Cardiac septum (tissue), 1 donor: Measurements from ENCODE around the gene CALML3. TPM values are rescaled to one million over a fixed set of nuclear protein-coding genes. Genes with fewer than 3 reads are reported as not detected.

Experiments
- DNase-seq: peaks from one replicate; pipeline ENCODE4 v3.0.0-alpha.2; 2020; ENCODE audit warnings: low spot score
- intact Hi-C: fragments of 100-400 bp; cut with DNase I; formaldehyde crosslinking; loops from one replicate; pipeline ENCODE4 v1.14.0; 2022
- total RNA-seq: library from RNA; stranded (reverse); fragmentation: NEBNext Ultra II Directional; extraction: Animal tissue kit (Norgen Biotek cat#: 25700); gene quantifications from one replicate; pipeline ENCODE4 v1.2.1, GENCODE V29; 2021
- donor health status: DM: no; HTN: no; CAD: no.

Gene CALML3
- total RNA-seq, 1 donor from 2014 or later, result not detected

DNA sequence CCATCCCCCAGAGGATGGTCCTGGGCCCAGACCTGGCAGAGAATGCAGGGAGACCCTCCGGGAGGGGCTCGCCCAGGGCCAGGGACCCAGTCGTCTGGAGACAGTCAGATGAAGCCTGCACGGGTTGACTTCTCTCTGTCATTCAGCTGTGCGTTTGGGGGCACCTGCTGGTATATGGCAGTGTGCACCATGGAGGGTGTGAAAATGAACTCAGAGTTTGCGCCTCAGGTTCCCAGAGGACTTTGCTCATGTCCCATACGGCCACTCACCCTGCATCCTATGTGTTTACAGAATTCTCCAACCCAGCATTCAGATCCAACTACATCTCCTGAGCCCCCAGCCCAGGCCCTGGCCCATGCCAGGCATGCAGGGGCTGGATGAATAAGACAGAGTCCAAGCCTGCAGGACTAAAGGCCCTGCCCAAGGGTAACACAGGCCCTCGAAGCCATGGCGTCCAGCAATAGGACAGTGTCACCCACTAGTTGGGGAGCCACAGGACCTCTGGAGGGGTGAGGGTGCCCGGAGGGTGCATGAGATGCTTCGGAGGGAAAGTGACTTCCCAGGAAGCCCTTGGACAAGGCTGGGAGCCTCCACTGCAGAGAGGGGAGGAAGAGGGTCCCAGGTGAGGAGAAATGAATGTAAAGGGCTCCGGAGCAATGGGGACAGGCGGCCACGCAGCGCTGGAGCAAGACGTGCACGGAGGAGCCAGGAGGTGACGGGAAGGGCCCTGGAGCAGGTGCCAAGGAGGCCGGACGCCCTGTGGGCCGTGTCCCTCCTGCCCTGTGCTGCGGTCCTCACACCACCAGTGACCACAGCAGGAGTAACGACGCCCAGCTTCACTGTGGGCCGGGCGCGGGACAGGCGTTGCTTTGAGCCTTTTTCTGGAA is 36.3 kb downstream of the CALML3 start:
- DNase-seq, result peak; percentile 62
- intact Hi-C loops, result no loop called here

DNA sequence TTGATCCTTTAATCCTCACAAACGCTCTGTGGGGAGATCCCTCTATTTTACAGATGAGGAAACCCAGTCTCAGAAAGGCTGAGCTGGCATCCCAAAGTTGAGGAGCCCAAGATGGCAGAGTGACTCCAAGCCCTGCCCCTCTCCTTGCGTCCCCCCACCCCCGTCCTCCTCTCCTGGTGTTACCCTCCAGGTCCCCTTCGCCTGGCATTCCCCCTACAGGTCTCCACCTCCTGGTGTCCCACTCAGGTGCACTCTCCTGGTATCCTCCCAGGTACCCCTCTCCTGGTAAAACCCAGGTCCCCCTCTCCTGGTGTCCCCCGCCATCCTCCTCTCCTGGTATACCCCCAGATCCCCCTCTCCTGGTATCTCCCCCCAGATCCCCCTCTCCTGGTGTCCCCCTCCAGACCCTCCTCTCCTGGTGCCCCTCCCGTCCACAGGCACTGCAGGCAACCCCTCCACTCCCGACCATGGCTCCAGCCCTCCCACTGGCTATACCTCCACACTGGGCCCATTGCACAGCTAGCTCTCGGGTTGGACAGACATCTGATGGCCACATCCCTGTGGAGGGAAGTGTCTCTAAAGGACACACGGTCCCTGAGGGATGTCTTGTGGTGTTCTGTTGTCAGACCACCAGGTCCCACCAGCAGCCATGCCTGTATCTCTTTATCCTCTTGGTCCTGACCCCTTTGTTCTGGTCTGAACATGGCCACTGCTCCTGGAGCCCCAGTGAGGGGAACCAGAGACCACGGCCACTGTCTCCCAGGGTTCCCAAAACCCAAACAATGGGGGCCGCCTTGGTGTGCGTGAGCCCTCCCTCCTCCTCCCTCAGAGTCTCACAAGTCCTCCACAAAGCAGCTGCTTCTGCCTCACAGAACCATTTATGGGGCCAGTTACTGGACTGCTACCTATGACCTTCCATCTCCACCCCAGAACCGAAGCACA is 37.2 kb downstream of the CALML3 start:
- intact Hi-C loops, result no loop called here

GRCh38 chr10:5563321-5563961 is 38.7 kb downstream of the CALML3 start:
- DNase-seq, result peak; percentile 69

More for the DNA sequence above, 37.2 kb downstream of the CALML3 start:
- DNase-seq, result peak; percentile 49

GRCh38 chr10:5563991-5564536 is 39.3 kb downstream of the CALML3 start:
- peak; percentile 70 for DNase-seq
- intact Hi-C loops, result no loop called here

More at GRCh38 chr10:5563321-5563961, 38.7 kb downstream of the CALML3 start:
- intact Hi-C loops, result no loop called here

DNA sequence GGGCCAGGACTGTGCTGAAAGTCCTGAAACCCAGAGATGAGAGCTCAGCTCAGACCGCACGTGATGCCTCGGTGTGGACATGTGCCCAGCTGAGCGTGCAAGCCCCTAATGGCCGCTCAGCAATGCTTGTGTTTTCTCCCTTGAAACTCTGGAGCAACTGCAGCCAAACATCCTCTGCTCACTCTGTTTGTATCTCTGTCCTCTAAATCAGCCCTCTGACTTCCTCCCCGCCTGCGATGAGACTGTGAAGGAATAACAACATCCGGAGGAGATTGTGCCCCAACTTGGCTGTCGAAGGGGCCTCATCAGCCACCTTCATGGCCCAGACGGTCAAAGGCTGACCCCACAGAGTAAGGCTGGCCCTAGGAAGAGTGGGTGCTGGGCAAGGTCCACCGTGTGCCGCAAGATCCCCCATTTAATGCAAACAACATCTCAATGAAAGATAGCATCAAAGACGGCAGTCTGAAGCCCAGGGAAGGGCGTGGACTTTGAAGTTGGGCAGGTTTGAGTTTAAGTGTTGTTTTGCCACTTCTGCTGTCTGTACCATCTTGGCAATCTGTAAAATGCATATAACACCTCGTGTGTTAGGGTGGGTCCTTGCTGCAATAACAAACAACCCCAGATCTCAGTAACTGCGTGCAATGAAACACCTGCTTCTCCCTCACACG is 39.9 kb downstream of the CALML3 start:
- intact Hi-C loops, result no loop called here
- DNase-seq, result peak; percentile 49

GRCh38 chr10:5565205-5565545 is 40.4 kb downstream of the CALML3 start:
- intact Hi-C loops, result no loop called here
- peak; percentile 76 for DNase-seq

- DNase-seq, result peak; percentile 51
- intact Hi-C loops, result no loop called here
Observed at GRCh38 chr10:5565671-5566581, 41.2 kb downstream of the CALML3 start.

GRCh38 chr10:5566614-5567013 is 41.9 kb downstream of the CALML3 start:
- DNase-seq, result peak; percentile 59
- intact Hi-C loops, result no loop called here

- intact Hi-C loops, result no loop called here
Observed at GRCh38 chr10:5567477-5567876, 42.7 kb downstream of the CALML3 start.

DNA sequence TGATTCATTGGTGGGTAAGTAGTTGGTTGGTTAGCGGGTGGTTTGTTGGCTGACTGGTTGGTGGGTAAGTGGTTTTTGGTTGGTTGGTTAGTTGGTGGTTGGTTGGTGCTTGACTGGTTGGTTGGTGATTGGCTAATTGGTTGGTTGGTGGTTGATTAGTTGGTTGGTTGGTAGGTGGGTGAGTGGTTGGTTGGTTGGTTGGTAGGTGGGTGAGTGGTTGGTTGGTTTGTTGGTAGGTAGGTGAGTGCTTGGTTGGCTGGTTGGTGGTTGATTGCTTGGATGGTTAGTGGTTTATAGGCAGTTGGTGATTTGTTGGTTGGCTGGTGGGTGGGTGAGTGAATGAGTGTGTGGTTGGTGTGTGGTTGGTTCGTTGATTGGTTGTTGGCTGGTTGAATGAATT is 44.2 kb downstream of the CALML3 start:
- intact Hi-C loops, result no loop called here
- DNase-seq, result no peak

More at GRCh38 chr10:5567477-5567876, 42.7 kb downstream of the CALML3 start:
- DNase-seq, result no peak

GRCh38 chr10:5569568-5569967 is 44.8 kb downstream of the CALML3 start:
- DNase-seq, result no peak
- intact Hi-C loops, result no loop called here

DNA sequence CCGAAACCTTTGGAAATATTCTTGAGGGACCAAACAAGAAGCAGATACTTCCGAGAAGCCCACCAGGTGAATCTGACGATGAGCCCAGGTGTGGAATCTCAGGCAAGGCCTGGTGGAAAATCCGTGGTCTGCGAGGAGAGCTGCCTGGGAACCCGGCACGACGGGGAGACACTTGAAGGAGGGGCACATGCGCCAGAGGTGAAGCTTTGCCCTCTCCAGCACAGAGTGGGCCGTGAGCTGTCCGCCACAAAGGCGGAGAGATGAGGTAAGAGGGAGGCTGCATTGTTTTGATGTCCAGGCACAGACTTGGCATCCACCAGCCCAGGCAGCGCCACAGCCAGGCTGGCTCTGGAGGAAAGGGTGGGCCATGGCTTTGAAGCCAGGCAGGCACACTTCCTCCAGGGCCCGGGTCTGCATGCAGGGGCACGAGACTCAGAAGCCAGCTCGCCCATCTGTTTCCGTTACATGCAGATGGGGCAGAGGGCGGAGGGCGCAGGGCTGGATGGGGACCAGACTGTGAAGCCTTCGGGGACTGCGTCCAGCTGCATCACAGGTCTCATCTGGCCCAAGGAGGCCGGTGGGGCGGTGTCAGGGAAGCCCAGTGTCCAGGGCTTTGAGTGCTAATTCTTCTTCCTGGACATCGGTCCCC is 45.4 kb downstream of the CALML3 start:
- intact Hi-C loops, result no loop called here
- DNase-seq, result no peak

- DNase-seq, result no peak
- intact Hi-C loops, result no loop called here
Observed at GRCh38 chr10:5570979-5571810, 46.4 kb downstream of the CALML3 start.

DNA sequence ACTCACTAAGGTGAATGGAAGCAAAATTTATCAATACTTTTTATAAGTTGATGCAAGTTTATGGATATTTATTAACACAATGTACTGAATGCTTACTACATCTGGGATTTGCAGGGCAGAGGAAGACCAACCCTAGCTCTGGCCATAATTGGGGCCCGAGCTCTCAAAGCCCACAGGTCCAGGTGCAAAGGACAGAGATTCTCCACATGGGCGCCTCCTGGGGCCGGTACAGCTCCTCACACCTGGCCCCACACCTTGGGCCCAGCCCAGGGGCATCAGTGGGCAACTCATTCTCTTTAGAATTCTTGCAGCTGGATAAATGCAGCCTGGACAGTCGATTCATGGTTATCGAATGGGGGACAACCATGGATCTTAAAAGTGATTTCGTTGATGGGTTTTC is 47.1 kb downstream of the CALML3 start:
- DNase-seq, result no peak
- intact Hi-C loops, result no loop called here

DNA sequence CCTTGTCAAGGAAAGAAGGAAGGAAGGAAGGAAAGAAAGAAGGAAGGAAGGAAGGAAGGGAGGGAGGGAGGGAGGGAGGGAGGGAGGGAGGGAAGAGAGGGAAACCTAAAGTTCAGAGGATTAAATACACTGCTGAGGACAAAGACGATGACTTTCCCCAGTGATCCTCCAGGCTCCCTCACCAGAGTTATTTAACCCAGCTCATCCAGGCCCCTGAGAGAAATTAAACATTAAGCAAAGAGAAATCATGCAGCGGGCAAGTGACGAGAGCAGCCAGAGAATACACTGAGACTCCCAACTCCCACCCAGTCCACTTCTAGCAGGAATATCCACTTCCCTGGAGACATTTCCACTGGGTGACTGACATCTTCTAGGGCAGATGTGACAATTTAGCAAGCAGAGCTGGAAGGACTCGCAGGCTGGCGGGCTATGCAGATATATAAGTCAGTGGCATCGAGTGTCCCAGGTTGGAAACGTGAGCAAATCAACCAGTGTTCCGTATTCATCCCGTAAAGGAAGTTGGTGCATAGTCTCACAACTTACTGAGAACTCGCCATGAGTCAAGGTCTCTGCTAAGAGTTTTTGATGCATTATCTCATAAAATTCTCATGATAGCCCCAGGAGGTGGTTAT is 48.7 kb downstream of the CALML3 start:
- DNase-seq, result no peak
- intact Hi-C loops, result no loop called here

DNA sequence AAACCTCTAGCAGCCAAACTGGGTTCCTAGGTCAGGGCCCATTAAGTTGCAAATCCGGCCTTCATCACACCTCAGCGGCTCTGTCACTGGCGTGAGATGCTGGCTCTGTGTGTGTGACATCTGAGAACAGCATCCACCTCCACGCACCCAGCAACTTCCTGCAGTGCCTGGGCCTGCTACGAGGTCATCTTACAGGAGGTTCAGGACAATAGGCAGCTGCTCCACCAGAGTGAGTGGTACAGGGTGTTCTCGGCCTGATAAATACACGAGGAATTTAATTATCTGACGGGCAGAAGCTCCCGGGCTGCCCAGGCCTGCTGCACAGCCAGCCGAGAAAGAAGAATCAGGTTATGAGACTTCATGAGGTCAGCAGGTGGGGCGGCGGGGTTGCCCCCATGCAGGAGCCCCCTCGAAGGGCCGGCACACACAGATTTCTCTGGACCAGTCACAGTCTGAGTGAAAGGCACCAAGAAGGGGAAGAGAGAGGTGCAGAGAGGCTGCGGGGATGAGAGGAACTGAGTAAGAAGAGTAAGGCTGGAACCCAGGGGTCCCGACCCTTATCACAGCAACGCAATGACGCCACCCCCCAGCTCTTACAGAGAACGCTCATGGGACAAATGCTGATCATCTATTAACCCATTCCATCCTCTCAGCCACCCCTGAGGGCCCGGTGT is 49.3 kb downstream of the CALML3 start:
- intact Hi-C loops, result no loop called here
- DNase-seq, result no peak
